Measurements from ENCODE around the gene COG1.
"Not testable (repeated sequence)": the region's sequence is repeated elsewhere in the genome, so short reads cannot be mapped to it uniquely, and the experiment has no call there.

- TF ChIP-seq POLR2A, CTCF (IDR thresholded peaks at IDR 0.05): not testable (repeated sequence)
Observed at GRCh38 chr17:73144209-73144608, 48.6 kb upstream of the COG1 start.
